Muscle of arm (tissue), 12 donors: Measurements from ENCODE around the gene ADD2. TPM values are rescaled to one million over a fixed set of nuclear protein-coding genes. Genes with fewer than 3 reads are reported as not detected.

Experiments
- DNase-seq: peaks from one replicate; pipeline ENCODE4 v3.0.0-alpha.2; 2013
- polyA plus RNA-seq, 12 donors: library from polyadenylated mRNA; unstranded; fragments of 120-200 nt; gene quantifications; one replicate each; pipeline ENCODE4 v1.2.1, GENCODE V29; 2013; ENCODE audit not compliant: insufficient read length in 12 of 12

ADD2 gene
- polyA plus RNA-seq, 12 donors = 1.8 to 11.6 (median 2.7) TPM; not detected in 1

DNA sequence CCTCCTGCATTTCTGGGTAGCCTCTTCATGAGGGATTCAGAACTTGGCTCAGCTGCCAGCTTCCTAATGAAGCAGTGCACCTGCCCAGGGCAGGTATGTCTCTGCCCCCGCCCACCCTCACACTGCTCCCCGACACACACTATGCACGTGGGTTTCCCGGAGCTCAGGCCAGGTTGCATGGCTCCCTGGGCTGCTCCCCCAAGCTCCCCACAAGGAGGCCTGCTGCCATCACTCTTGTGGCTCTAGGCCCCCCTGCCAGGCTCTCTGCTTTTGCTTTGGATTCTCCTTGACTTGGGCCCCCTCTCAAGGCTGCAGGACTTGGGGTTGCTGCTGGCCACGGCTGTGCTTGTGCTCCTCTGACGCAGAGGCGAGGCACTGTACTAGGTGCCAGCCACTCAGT, 43.6 kb downstream of the ADD2 start:
- no peak for DNase-seq

DNA sequence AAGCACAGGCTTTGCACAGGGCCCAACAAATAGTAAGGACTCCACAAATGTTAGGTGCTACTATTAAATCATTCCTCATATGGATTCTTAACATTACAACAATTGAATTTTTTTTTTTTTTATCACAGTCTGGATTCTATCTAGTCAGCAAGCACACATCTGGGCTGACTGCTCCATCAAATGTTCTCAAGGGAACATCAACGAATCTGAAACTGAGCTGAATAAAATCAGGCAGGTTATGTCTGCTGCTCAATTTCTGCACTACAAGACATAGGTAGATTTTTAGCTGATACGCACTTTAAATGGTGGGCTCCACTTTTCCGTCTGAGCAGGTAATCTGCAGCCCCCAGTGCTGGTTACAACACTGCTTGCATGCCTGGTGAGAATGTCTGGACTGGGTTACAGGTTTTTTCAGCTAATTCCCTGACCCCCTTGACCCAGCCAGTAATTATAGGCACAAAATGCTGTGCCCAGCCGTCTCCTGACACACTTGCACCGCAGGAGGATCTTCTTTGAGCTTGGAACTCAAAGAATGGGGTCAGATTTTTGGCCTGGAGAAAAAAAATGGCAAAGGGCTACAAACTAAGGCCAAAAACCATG, 44.6 kb downstream of the ADD2 start:
- DNase-seq = no peak

DNA sequence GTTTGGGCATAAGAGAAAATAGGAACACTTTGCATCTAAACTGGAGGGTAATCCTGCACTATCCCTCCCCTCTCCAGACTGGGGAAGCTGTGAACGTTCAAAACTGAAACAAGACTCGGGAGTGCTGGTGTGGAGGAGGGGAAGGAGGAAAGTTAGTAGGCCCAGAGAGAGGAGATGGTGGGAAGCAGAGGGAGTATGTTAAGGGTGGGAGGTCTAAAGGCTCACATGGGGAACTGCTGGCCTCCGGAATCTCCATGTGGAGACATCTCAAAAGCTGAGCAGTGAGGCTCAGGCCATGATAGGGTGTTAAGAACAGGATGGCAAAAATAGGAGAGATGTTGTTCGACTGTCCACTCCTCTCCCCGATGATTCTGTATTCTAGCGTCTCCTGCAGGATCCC, 47.9 kb downstream of the ADD2 start:
- DNase-seq = no peak

- DNase-seq = no peak
Observed at GRCh38 chr2:70719231-70719630, 48.8 kb downstream of the ADD2 start.

- DNase-seq = no peak
Observed at GRCh38 chr2:70718736-70719135, 49.3 kb downstream of the ADD2 start.

GRCh38 chr2:70718241-70718640, 49.8 kb downstream of the ADD2 start:
- no peak for DNase-seq

- no peak for DNase-seq
Observed at GRCh38 chr2:70717431-70718038, 50.5 kb downstream of the ADD2 start.

DNA sequence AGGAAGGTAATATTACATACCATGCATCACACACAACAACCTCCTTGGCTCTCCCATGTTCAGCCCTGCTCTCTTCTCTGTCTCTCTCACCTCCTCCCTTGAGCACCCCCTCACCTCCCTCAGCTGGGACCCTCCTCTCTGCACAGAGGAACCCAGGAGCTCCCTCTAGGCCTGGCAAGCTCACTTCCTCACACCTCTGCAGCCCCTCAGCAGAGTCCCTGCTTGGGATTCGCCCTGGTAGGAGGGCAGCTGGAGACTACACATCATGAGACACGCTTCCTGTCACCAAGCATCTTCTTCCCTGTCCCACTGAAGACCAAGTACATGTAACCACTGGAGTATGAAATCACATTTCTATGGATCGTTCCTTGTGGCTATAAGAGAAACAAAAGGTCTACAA, 51.0 kb downstream of the ADD2 start:
- DNase-seq = no peak

DNA sequence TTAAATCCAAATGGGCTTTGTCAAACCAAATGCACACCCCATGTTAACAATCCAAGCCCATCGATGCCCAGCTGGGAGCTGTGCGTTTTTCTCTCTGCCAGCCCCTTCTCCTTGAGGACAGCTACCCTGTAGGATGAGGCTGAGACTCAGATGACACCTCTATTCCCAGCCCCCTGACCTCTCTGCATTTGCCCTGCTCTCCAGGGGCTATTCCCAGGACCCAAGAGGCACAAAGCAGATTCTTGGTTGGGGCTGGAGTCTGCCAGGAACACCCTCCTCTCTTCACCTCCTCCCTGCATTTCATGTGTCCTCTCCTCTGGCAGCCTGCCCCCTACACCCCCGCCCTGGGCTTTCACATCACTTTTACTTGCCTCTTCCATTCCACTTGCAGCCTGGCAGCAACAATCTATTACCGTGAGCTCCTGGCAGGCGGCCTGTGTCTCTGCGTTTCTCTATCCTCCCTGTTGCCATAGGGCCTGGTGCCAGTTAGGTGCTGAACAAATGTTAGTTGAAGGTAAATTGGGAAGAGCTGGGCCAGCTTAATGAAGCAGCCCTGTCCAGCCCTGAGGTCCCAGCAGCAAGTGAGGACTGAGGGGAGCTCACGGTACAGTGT, 51.8 kb downstream of the ADD2 start:
- DNase-seq = no peak

DNA sequence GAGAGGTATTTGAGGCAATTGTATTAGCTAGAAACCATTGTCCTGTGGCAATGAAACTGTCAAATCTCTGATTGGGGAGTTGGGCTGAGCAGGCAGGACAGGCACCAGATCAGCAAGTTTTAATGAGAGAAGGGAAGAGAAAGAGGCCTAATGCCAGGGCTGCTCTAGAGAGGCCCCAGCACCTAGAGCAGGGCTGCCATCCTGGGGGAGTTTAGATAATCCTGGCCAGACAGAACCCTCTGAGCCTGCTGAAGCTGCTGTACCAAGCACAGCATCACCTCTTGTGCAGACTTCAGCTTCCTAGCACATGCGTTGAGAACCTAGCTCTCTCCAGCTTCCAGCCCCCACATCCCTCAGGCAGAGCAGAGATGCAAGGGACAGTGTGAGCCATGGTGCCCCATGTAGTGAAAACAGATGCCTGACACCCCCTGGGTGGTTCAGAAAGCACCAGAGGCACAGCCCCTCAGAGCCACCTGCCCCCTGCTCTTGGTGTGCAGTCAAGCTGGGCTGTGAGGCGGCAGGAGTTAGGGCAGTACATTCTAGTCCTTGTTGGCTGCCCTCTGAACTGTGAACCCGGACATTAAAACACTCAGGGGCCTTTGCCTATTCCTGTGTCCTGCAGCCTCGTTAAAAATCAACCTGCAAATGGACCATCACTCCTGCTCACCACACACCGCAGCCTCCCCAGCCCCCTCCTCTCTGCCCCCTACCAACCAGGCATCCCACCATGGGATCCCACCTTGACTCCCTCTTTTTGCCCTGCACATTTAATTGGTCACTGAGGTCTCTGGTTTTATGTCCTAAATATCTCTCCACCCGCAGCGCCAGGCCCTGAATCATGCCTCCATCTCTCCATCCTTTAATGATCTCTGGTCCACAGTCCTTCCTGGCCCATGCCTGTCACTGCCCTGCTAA, 52.7 kb downstream of the ADD2 start:
- no peak for DNase-seq

GRCh38 chr2:70714141-70714905, 53.7 kb downstream of the ADD2 start:
- DNase-seq = no peak

- DNase-seq = no peak
Observed at GRCh38 chr2:70712916-70713315, 55.1 kb downstream of the ADD2 start.

DNA sequence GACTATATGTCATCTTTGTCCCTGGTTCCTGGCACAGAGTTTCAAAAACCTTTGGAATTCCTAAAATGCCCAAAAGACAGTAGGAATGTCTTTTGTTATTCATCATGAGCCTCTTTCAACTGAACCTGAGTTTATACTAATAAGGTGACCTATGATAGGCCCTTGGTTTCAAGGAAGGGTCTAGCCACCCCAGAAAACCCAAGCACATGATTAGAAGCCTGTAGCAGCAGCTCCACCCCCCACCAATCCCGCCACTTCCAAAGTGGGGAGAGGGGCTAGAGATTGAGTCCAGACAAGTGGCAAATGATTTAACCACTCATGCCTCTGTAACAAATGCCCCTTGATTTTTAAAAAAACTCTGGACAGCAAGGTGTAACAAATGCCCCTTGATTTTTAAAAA, 56.8 kb downstream of the ADD2 start:
- DNase-seq = no peak

GRCh38 chr2:70710038-70710690, 57.8 kb downstream of the ADD2 start:
- DNase-seq = peak; percentile 26

DNA sequence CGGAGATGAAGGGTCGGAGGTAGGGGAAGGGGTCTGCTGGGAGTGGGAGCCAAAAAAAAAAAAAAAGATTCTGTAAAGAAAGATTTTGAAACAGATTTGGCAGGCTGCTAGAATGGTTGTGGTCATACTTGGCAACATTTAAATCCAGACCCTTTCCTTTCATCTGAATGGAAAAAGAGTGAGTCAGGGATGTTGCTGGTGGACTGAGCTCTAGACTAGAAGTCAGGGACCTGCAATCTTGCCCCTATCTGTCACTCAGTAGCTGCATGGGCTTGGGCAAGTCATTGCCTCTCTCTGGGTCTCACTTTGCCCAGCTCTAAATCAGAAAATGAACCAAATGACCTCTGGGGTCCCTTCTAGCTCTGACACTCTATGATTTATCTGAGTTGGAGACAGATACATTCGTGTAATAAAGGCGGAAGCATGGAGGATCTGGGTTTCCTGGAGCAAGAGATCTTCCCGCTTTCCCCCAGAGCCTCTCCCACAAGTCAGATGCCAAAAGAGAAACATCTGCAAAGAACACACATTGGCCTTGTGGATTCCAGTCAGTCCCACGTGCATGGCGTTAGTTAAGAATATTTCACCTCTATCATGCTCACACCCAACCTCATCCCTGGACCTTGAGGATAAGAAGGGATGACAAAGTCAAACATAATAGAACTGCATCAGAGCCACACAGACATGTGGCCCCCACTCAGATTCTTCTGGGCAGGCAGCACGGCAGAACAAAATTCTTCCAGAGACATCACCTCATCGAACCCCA, 58.5 kb downstream of the ADD2 start:
- peak; percentile 56 for DNase-seq

GRCh38 chr2:70708376-70709199, 59.4 kb downstream of the ADD2 start:
- no peak for DNase-seq

- DNase-seq = no peak
Observed at GRCh38 chr2:70707706-70708105, 60.3 kb downstream of the ADD2 start.

DNA sequence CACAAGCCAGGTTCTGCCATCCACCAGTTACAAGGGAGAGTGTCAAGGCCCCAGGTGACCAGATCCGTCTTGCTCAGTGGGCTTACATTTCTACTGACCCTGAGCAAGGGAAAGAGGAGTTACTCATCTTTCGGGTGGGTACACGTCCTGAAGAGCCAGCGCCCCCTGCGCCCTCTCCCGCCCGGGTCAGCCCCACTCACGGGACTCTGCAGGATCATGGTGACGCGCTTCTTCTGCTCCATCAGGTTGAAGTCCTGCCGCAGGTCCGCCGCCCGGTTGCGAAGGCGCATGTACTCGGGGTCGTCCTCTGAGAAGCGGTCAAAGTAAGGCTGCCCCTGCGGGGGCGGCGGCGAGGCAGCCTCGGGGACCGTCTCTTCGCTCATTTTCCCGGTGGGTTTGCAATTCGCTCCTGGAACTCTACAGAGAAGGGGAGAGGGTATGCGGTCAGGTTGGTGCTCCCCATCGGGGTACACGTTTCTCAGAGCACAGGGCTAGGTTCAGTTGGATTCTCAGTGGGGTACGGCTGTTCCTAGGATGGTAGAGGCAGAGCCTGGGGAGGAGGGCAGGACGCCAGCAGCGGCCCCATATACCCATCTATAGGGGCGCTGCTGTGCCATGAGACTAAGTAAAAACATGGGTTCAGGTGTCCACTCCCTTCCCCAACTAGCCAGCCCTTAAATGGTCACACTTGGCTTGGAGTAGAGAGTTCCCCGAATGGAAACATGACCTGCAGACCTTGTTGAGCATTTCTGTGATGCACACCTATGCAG, 61.8 kb downstream of the ADD2 start:
- DNase-seq = no peak
